HL-60 (cell line): ENCODE results near the gene TGM4.
"Not testable (repeated sequence)": the region's sequence is repeated elsewhere in the genome, so short reads cannot be mapped to it uniquely, and the experiment has no call there.

ENCODE experiments used
- DNase-seq, 2 experiments: peaks; one replicate each; pipeline ENCODE4 v3.0.0-alpha.2; 2010 to 2020; ENCODE audit warnings: low read depth in 1 of 2, low spot score in 1 of 2
- H3K27ac ChIP-seq: fragments of 250-450 bp; sonication (Bioruptor Pico); replicated peaks from 2 replicates; pipeline ENCODE4 v1.5.1; 2020; ENCODE audit warnings: mild to moderate bottlenecking, moderate library complexity
- H3K27me3 ChIP-seq: fragments of 250-450 bp; sonication (Bioruptor Pico); 2 replicates; pipeline ENCODE4 v1.5.1; 2021; ENCODE audit warnings: mild to moderate bottlenecking, moderate library complexity; ENCODE audit not compliant: insufficient read depth, poor library complexity, severe bottlenecking
- H3K4me3 ChIP-seq: replicated peaks from 2 replicates; pipeline ENCODE4 v1.5.1; 2011; ENCODE audit warnings: mild to moderate bottlenecking, control low read depth, low read length; ENCODE audit not compliant: insufficient read depth
- CTCF ChIP-seq: IDR thresholded peaks from one replicate; pipeline ENCODE4 v1.5.1; 2011; ENCODE audit warnings: low read length, control low read depth, inconsistent platforms; ENCODE audit not compliant: insufficient read depth
- GABPA ChIP-seq: IDR thresholded peaks from 2 replicates; pipeline ENCODE4 v1.6.1; 2012; ENCODE audit warnings: low read depth
- POLR2AphosphoS5 ChIP-seq: IDR thresholded peaks from 2 replicates; pipeline ENCODE4 v1.6.1; 2012; ENCODE audit warnings: low read depth
- REST ChIP-seq: IDR thresholded peaks from 2 replicates; pipeline ENCODE4 v1.6.1; 2012; ENCODE audit warnings: low read depth; ENCODE audit not compliant: insufficient replicate concordance
- SPI1 ChIP-seq: IDR thresholded peaks from 2 replicates; pipeline ENCODE4 v1.6.1; 2012; ENCODE audit warnings: low read depth, mild to moderate bottlenecking, borderline replicate concordance

The TGM4 gene

GRCh38 chr3:44948239-44948638 is 73.8 kb downstream of the TGM4 start:
- TF ChIP-seq SPI1 (no peak), CTCF (no peak), POLR2AphosphoS5 (no peak), REST (no peak), GABPA (no peak)
- Histone ChIP-seq H3K4me3 (no peak overlapping the region), H3K27me3 (no peaks in the 10 kb centered on the region), H3K27ac (no peak overlapping the region)
- no peak for DNase-seq

- not testable (repeated sequence) for H3K27me3 ChIP-seq, DNase-seq, H3K27ac ChIP-seq, H3K4me3 ChIP-seq
Measured at GRCh38 chr3:44949770-44950169, 75.4 kb downstream of the TGM4 start.

GRCh38 chr3:44950275-44950734 is 75.9 kb downstream of the TGM4 start:
- no peak for DNase-seq
- no peak overlapping the region for H3K27ac ChIP-seq
- H3K4me3 ChIP-seq: no peak overlapping the region
- TF ChIP-seq GABPA (no peak), POLR2AphosphoS5 (no peak), SPI1 (no peak), CTCF (no peak), REST (no peak)
- no peaks in the 10 kb centered on the region for H3K27me3 ChIP-seq

- no peak for TF ChIP-seq REST
- TF ChIP-seq SPI1: no peak
- no peak for TF ChIP-seq POLR2AphosphoS5
- TF ChIP-seq GABPA: no peak
- TF ChIP-seq CTCF: no peak
- H3K27ac ChIP-seq: no peak overlapping the region
- H3K4me3 ChIP-seq: no peak overlapping the region
- no peaks in the 10 kb centered on the region for H3K27me3 ChIP-seq
- DNase-seq: no peak
Measured at GRCh38 chr3:44952689-44953088, 78.3 kb downstream of the TGM4 start.
